GM12875 (cell line): ENCODE results near the gene INIP.

Source experiments
- H3K4me3 ChIP-seq: one replicate; pipeline ENCODE4 v1.5.1; 2011; ENCODE audit warnings: low read depth, low read length, control low read depth
- TF ChIP-seq, protein P1 (sequence below): IDR thresholded peaks from 2 replicates; pipeline ENCODE4 v1.5.1; 2011; ENCODE audit warnings: low read depth, mild to moderate bottlenecking, control low read depth, inconsistent platforms, low read length, moderate library complexity, borderline replicate concordance; ENCODE audit not compliant: insufficient read depth

INIP gene

DNA sequence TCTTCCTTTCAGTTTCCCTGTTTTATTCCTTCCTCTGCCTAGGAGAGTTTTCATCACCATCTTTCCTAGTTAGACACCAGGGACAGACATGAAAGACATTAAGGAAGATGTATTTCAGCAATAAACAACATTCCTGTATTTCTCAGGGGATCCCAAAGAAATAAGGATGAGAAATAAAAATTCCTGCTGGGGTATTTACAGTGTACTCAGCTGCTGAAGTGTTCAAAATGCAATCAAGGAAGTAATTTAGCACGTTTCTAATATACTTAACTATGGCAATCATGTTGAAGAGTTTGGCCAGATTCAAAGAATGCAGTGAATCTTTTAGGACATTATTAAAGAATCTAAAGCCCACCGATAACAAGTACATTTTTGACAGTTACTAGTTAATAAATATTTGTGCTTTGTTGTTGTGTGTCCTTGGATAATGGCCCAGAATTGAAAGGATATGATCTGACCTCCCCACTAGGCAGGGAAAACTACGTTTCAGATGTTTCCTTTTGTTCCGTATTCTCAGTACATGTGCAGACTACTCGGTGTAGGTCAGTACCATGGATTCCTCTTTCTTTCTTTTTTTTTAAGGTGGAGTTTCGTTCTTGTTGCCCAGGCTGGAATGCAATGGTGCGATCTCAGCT lies 46.8 kb downstream of the INIP start:
- TF ChIP-seq, protein P1, sequence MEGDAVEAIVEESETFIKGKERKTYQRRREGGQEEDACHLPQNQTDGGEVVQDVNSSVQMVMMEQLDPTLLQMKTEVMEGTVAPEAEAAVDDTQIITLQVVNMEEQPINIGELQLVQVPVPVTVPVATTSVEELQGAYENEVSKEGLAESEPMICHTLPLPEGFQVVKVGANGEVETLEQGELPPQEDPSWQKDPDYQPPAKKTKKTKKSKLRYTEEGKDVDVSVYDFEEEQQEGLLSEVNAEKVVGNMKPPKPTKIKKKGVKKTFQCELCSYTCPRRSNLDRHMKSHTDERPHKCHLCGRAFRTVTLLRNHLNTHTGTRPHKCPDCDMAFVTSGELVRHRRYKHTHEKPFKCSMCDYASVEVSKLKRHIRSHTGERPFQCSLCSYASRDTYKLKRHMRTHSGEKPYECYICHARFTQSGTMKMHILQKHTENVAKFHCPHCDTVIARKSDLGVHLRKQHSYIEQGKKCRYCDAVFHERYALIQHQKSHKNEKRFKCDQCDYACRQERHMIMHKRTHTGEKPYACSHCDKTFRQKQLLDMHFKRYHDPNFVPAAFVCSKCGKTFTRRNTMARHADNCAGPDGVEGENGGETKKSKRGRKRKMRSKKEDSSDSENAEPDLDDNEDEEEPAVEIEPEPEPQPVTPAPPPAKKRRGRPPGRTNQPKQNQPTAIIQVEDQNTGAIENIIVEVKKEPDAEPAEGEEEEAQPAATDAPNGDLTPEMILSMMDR: no peak
- no peak overlapping the region for H3K4me3 ChIP-seq

DNA sequence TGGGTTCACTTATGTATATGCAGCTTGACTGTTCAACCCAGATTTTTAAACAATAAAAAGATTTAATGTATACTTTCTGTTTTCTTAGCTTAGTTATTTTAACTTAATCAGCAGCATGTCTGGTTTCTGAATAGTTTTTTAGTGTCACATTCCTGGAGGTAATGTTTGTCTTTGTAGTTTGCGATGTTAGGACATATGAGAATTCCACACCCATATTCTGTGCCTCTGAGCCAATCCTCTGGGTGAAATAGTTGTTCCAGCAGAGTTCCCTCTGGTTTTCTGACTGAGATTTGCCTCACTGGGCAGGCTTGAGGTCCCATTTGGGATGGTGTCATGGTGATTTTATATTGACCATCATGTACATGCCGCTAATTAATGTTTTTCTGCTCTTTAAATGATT lies 48.6 kb downstream of the INIP start:
- TF ChIP-seq, protein P1: no peak
- H3K4me3 ChIP-seq: no peak overlapping the region

GRCh38 chr9:112665347-112665746 lies 52.6 kb downstream of the INIP start:
- TF ChIP-seq, protein P1: no peak
- H3K4me3 ChIP-seq: no peak overlapping the region

GRCh38 chr9:112664531-112664930 lies 53.4 kb downstream of the INIP start:
- no peak overlapping the region for H3K4me3 ChIP-seq
- TF ChIP-seq, protein P1: no peak

- H3K4me3 ChIP-seq: no peak overlapping the region
- TF ChIP-seq, protein P1: no peak
These were observed 54.2 kb downstream of the INIP start for GRCh38 chr9:112663681-112664080.

DNA sequence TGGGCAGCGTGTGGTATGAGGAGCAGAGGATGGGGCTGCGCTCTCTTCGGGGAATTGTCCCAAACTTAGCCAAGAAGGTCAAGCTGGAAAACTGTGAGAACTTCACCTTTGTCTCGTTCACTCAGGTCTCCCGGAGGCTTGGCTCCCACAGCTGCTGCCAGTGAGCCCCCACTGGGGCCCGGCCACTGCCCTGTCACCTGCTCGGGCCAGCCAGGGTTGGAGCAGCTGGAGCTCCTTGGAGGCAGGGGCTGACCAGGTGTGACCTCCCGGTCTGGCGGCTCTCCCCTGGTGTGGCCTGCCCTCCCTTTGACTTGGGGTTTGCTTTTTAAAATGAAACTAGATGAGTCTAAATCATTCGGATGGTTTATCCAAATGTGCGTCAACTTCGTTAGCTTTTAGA lies 58.0 kb downstream of the INIP start:
- TF ChIP-seq, protein P1: no peak
- no peak overlapping the region for H3K4me3 ChIP-seq

- TF ChIP-seq, protein P1: no peak
- H3K4me3 ChIP-seq: no peak overlapping the region
These were observed 62.2 kb downstream of the INIP start for GRCh38 chr9:112655668-112656067.
